OCI-LY7 (cell line): Measurements from ENCODE around the gene UGCG. TPM values are rescaled to one million over a fixed set of nuclear protein-coding genes. Genes with fewer than 3 reads are reported as not detected.
"Not testable (repeated sequence)": the region's sequence is repeated elsewhere in the genome, so short reads cannot be mapped to it uniquely, and the experiment has no call there.

Experiments used
- BruUV-seq: library from RNA; stranded (reverse); fragments of 400-500 nt; replicated peaks from 2 replicates; lab custom pipeline; 2021; lab: Mats Ljungman, UMichigan
- CTCF ChIA-PET: fragments of 300-600 bp; sonication (Branson Sonifier 250); formaldehyde crosslinking; loops from one replicate; lab custom pipeline; 2022; ENCODE audit warnings: antibody characterized with exemption; ENCODE audit not compliant: unreplicated experiment; lab: Charles Lee
- POLR2A ChIA-PET: fragments of 300-600 bp; sonication (Branson Sonifier 250); formaldehyde crosslinking; loops from one replicate; lab custom pipeline; 2022; ENCODE audit warnings: antibody characterized with exemption; lab: Charles Lee
- DNase-seq: peaks from one replicate; pipeline ENCODE4 v3.0.0-alpha.2; 2015; ENCODE audit warnings: low spot score
- H2AFZ ChIP-seq: fragments of 200-600 bp; sonication (generic), shearing (Covaris generic); 2 replicates; pipeline ENCODE4 v1.6.1; 2014; ENCODE audit warnings: mild to moderate bottlenecking, antibody characterized with exemption, low read length, moderate library complexity
- H3K27ac ChIP-seq: fragments of 200-600 bp; sonication (generic); 2 replicates; pipeline ENCODE4 v1.5.1; 2014; ENCODE audit warnings: mixed run types, low read depth, mild to moderate bottlenecking, moderate library complexity, low read length, inconsistent platforms; ENCODE audit not compliant: poor library complexity, severe bottlenecking
- H3K36me3 ChIP-seq: fragments of 200-600 bp; sonication (generic); 2 replicates; pipeline ENCODE4 v1.6.1; 2014; ENCODE audit warnings: mild to moderate bottlenecking, antibody characterized with exemption, low read length, moderate library complexity, mixed read lengths; ENCODE audit not compliant: insufficient read depth
- H3K4me1 ChIP-seq: fragments of 200-600 bp; sonication (generic); 2 replicates; pipeline ENCODE4 v1.5.1; 2014; ENCODE audit warnings: mild to moderate bottlenecking, low read length; ENCODE audit not compliant: insufficient read depth, poor library complexity, severe bottlenecking
- H3K4me2 ChIP-seq: fragments of 200-600 bp; sonication (generic); 2 replicates; pipeline ENCODE4 v1.6.1; 2014; ENCODE audit warnings: mild to moderate bottlenecking, low read length
- H3K4me3 ChIP-seq: fragments of 200-600 bp; sonication (generic); 2 replicates; pipeline ENCODE4 v1.5.1; 2014; ENCODE audit warnings: mild to moderate bottlenecking, low read depth, low read length; ENCODE audit not compliant: poor library complexity, severe bottlenecking
- H3K79me2 ChIP-seq: fragments of 200-600 bp; sonication (generic); 2 replicates; pipeline ENCODE4 v1.6.1; 2016; ENCODE audit warnings: low read depth, mild to moderate bottlenecking, low read length, moderate library complexity, mixed read lengths; ENCODE audit not compliant: insufficient read depth
- H3K9me2 ChIP-seq: fragments of 200-600 bp; sonication (generic); 2 replicates; pipeline ENCODE4 v1.6.1; 2016; ENCODE audit warnings: mild to moderate bottlenecking, low read length, mixed read lengths; ENCODE audit not compliant: insufficient read depth
- H3K9me3 ChIP-seq: fragments of 200-600 bp; sonication (generic); 2 replicates; pipeline ENCODE4 v1.6.1; 2014; ENCODE audit warnings: mild to moderate bottlenecking, mixed run types, low read length, mixed read lengths
- H4K20me1 ChIP-seq: fragments of 200-600 bp; sonication (generic); 2 replicates; pipeline ENCODE4 v1.6.1; 2014; ENCODE audit warnings: mild to moderate bottlenecking, antibody characterized with exemption, low read length, moderate library complexity, mixed read lengths; ENCODE audit not compliant: insufficient read depth
- EZH2phosphoT487 ChIP-seq: fragments of 200-600 bp; sonication (generic); IDR thresholded peaks from 2 replicates; pipeline ENCODE4 v1.6.1; 2018; ENCODE audit warnings: low read depth, borderline replicate concordance, mild to moderate bottlenecking, mixed run types, antibody characterized with exemption, low read length, moderate library complexity, mixed read lengths
- intact Hi-C: fragments of 100-400 bp; cut with micrococcal nuclease; formaldehyde crosslinking; loops from one replicate; pipeline ENCODE4 v1.10.0; 2022; ENCODE audit not compliant: unreplicated experiment
- total RNA-seq, 2 experiments: library from RNA; depleted of rRNA in 1 of 2; stranded (reverse); fragments of >200 nt in 1 of 2; shearing (Covaris generic) in 1 of 2; gene quantifications; 2 replicates each; pipeline ENCODE4 v1.2.3, GENCODE V29; 2014 to 2022
- TF ChIP-seq, protein P1 (sequence below): fragments of 200-600 bp; sonication (generic); conservative IDR thresholded peaks from 2 replicates; pipeline ENCODE4 v1.5.1; 2014; ENCODE audit warnings: mild to moderate bottlenecking, antibody characterized with exemption, low read length, moderate library complexity, mixed read lengths

Gene UGCG
- total RNA-seq, 2 experiments from 2014 or later: 12.9 to 14.7 TPM

GRCh38 chr9:111945216-111945615 lies 48.6 kb downstream of the UGCG start:
- no peak for DNase-seq
- H3K27ac ChIP-seq: no peak overlapping the region
- CTCF ChIA-PET: no interaction called here
- BruUV-seq: no TSS peak
- H3K4me1 ChIP-seq: no peaks in the 10 kb centered on the region
- H3K4me2 ChIP-seq: no peak overlapping the region
- intact Hi-C loops: no loop called here
- no peak overlapping the region for H2AFZ ChIP-seq
- no peaks in the 10 kb centered on the region for H3K79me2 ChIP-seq
- no peak overlapping the region for H3K4me3 ChIP-seq
- POLR2A ChIA-PET: interaction anchor here (0.8 kb wide), 1 partner anchor 32 kb away, joined by 4 read pairs; no protein-coding TSS in a partner anchor
- no peaks in the 10 kb centered on the region for H3K9me3 ChIP-seq
- TF ChIP-seq EZH2phosphoT487: no peak
- TF ChIP-seq, protein P1, sequence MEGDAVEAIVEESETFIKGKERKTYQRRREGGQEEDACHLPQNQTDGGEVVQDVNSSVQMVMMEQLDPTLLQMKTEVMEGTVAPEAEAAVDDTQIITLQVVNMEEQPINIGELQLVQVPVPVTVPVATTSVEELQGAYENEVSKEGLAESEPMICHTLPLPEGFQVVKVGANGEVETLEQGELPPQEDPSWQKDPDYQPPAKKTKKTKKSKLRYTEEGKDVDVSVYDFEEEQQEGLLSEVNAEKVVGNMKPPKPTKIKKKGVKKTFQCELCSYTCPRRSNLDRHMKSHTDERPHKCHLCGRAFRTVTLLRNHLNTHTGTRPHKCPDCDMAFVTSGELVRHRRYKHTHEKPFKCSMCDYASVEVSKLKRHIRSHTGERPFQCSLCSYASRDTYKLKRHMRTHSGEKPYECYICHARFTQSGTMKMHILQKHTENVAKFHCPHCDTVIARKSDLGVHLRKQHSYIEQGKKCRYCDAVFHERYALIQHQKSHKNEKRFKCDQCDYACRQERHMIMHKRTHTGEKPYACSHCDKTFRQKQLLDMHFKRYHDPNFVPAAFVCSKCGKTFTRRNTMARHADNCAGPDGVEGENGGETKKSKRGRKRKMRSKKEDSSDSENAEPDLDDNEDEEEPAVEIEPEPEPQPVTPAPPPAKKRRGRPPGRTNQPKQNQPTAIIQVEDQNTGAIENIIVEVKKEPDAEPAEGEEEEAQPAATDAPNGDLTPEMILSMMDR: no peak
- H3K9me2 ChIP-seq: no peaks in the 10 kb centered on the region
- H4K20me1 ChIP-seq: no peaks in the 10 kb centered on the region
- H3K36me3 ChIP-seq: no peaks in the 10 kb centered on the region

GRCh38 chr9:111948109-111948508 lies 51.5 kb downstream of the UGCG start:
- H3K27ac ChIP-seq, H4K20me1 ChIP-seq, H3K36me3 ChIP-seq, H2AFZ ChIP-seq, H3K4me2 ChIP-seq, H3K79me2 ChIP-seq, H3K4me1 ChIP-seq, DNase-seq, BruUV-seq, CTCF ChIA-PET, H3K9me3 ChIP-seq, H3K9me2 ChIP-seq, POLR2A ChIA-PET, H3K4me3 ChIP-seq, intact Hi-C loops: not testable (repeated sequence)

DNA sequence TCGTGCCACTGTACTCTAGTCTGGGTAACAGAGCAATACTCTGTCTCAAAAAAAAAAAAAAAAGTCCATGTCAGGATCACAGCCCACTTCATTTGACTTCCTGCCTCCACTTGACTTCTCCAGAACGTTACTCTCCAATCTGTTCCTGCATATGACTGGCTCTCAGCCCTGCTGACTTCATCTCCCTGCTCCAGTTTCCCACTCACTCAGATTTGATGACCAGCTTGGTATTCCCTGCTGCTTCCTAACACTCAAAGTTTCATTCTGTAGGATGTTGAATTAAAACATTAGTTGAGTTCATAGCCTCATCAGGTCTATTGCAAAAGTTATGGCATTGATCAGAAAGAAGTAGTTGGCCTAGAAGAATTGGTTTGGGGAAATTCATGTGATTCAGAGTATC lies 52.3 kb downstream of the UGCG start:
- Histone ChIP-seq H3K4me2 (no peak overlapping the region), H2AFZ (no peak overlapping the region), H3K36me3 (no peaks in the 10 kb centered on the region), H3K9me3 (no peaks in the 10 kb centered on the region), H3K4me1 (no peaks in the 10 kb centered on the region), H3K4me3 (no peak overlapping the region), H3K27ac (no peak overlapping the region), H4K20me1 (no peaks in the 10 kb centered on the region), H3K79me2 (no peaks in the 10 kb centered on the region), H3K9me2 (no peaks in the 10 kb centered on the region)
- no peak for TF ChIP-seq EZH2phosphoT487
- TF ChIP-seq, protein P1: no peak
- intact Hi-C loops: no loop called here
- ChIA-PET POLR2A (no interaction called here), CTCF (no interaction called here)
- DNase-seq: no peak
- BruUV-seq: no TSS peak
